H1 (cell line): Measurements from ENCODE around the gene RBMS2. TPM values are rescaled to one million over a fixed set of nuclear protein-coding genes. Genes with fewer than 3 reads are reported as not detected.

Experiments used
- CEBPB ChIP-seq: IDR thresholded peaks from 2 replicates; pipeline ENCODE4 v1.6.1; 2012; ENCODE audit warnings: low read depth, low read length
- KDM4A ChIP-seq: IDR thresholded peaks from one replicate; pipeline ENCODE4 v1.7.1; 2012; ENCODE audit warnings: low read depth, mild to moderate bottlenecking, moderate library complexity, low read length, inconsistent platforms; ENCODE audit not compliant: severe bottlenecking
- KDM5A ChIP-seq: fragments of 200-600 bp; IDR thresholded peaks from 2 replicates; pipeline ENCODE4 v1.7.1; 2012; ENCODE audit warnings: mild to moderate bottlenecking, low read length, inconsistent platforms, mixed read lengths
- RAD21 ChIP-seq, 2 experiments: IDR thresholded peaks in 1 of 2; conservative IDR thresholded peaks in 1 of 2; 2 replicates each; pipeline ENCODE4 v1.6.1; 2011; ENCODE audit warnings: low read depth in 2 of 2, low read length in 2 of 2, improper control_type of control experiment in 1 of 2, inconsistent platforms in 1 of 2, mild to moderate bottlenecking in 1 of 2, moderate library complexity in 1 of 2
- RBBP5 ChIP-seq: IDR thresholded peaks from 2 replicates; pipeline ENCODE4 v1.7.1; 2012; ENCODE audit warnings: low read depth, mild to moderate bottlenecking, inconsistent platforms, low read length, moderate library complexity, borderline replicate concordance
- polyA plus RNA-seq, 7 experiments: library from polyadenylated mRNA; depleted of rRNA in 3 of 7; stranded (reverse) in 5 of 7; unstranded in 2 of 7; fragments of >200 nt in 5 of 7; fragments of 200-250 nt in 2 of 7; gene quantifications; 1 replicate in 5 of 7; 2 replicates in 1 of 7; 4 replicates in 1 of 7; pipeline versions ENCODE4 v1.2.1 to v1.2.3, GENCODE V29; 2011 to 2013; ENCODE audit warnings: missing spikeins in 2 of 7, mixed read lengths in 2 of 7
- total RNA-seq: library from RNA; stranded (reverse); fragmentation: NEBNext Ultra II Directional; extraction: Animal tissue kit (Norgen Biotek cat#: 25700); gene quantifications from 2 replicates; pipeline ENCODE4 v1.2.1, GENCODE V29; 2021
- TF ChIP-seq, protein P1 (sequence below): fragments of 300-600 bp; sonication (generic); IDR thresholded peaks from 2 replicates; pipeline ENCODE4 v1.7.1; 2012; ENCODE audit warnings: low read length, moderate library complexity, mild to moderate bottlenecking, inconsistent platforms; ENCODE audit not compliant: insufficient replicate concordance

RBMS2 gene
- total and polyA plus RNA-seq, 2 of the 8 experiments (the other 6 are each of a cell fraction or from before 2014, with no cell fraction given), result 9.6 to 31.3 TPM

DNA sequence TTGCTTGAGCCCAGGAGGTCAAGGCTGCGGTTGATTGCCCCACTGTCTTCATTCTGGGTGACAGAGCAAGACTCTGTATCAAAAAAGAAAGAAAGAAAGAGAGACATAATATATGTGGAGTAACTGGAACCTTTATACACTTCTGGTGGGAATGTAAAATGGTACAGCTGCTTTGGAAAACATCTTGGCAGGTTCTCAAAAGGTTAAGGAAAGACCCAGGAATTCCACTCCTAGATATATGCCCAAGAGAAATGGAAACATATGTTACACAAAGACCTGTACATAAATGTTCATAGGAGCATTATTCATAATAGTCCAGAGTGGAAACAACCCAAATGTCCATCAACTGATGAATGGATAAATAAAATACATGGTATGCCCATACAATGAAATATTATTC is 7.2 kb downstream of the RBMS2 start (continued):
- TF ChIP-seq, protein P1, sequence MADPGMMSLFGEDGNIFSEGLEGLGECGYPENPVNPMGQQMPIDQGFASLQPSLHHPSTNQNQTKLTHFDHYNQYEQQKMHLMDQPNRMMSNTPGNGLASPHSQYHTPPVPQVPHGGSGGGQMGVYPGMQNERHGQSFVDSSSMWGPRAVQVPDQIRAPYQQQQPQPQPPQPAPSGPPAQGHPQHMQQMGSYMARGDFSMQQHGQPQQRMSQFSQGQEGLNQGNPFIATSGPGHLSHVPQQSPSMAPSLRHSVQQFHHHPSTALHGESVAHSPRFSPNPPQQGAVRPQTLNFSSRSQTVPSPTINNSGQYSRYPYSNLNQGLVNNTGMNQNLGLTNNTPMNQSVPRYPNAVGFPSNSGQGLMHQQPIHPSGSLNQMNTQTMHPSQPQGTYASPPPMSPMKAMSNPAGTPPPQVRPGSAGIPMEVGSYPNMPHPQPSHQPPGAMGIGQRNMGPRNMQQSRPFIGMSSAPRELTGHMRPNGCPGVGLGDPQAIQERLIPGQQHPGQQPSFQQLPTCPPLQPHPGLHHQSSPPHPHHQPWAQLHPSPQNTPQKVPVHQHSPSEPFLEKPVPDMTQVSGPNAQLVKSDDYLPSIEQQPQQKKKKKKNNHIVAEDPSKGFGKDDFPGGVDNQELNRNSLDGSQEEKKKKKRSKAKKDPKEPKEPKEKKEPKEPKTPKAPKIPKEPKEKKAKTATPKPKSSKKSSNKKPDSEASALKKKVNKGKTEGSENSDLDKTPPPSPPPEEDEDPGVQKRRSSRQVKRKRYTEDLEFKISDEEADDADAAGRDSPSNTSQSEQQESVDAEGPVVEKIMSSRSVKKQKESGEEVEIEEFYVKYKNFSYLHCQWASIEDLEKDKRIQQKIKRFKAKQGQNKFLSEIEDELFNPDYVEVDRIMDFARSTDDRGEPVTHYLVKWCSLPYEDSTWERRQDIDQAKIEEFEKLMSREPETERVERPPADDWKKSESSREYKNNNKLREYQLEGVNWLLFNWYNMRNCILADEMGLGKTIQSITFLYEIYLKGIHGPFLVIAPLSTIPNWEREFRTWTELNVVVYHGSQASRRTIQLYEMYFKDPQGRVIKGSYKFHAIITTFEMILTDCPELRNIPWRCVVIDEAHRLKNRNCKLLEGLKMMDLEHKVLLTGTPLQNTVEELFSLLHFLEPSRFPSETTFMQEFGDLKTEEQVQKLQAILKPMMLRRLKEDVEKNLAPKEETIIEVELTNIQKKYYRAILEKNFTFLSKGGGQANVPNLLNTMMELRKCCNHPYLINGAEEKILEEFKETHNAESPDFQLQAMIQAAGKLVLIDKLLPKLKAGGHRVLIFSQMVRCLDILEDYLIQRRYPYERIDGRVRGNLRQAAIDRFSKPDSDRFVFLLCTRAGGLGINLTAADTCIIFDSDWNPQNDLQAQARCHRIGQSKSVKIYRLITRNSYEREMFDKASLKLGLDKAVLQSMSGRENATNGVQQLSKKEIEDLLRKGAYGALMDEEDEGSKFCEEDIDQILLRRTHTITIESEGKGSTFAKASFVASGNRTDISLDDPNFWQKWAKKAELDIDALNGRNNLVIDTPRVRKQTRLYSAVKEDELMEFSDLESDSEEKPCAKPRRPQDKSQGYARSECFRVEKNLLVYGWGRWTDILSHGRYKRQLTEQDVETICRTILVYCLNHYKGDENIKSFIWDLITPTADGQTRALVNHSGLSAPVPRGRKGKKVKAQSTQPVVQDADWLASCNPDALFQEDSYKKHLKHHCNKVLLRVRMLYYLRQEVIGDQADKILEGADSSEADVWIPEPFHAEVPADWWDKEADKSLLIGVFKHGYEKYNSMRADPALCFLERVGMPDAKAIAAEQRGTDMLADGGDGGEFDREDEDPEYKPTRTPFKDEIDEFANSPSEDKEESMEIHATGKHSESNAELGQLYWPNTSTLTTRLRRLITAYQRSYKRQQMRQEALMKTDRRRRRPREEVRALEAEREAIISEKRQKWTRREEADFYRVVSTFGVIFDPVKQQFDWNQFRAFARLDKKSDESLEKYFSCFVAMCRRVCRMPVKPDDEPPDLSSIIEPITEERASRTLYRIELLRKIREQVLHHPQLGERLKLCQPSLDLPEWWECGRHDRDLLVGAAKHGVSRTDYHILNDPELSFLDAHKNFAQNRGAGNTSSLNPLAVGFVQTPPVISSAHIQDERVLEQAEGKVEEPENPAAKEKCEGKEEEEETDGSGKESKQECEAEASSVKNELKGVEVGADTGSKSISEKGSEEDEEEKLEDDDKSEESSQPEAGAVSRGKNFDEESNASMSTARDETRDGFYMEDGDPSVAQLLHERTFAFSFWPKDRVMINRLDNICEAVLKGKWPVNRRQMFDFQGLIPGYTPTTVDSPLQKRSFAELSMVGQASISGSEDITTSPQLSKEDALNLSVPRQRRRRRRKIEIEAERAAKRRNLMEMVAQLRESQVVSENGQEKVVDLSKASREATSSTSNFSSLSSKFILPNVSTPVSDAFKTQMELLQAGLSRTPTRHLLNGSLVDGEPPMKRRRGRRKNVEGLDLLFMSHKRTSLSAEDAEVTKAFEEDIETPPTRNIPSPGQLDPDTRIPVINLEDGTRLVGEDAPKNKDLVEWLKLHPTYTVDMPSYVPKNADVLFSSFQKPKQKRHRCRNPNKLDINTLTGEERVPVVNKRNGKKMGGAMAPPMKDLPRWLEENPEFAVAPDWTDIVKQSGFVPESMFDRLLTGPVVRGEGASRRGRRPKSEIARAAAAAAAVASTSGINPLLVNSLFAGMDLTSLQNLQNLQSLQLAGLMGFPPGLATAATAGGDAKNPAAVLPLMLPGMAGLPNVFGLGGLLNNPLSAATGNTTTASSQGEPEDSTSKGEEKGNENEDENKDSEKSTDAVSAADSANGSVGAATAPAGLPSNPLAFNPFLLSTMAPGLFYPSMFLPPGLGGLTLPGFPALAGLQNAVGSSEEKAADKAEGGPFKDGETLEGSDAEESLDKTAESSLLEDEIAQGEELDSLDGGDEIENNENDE, result no peak
- TF ChIP-seq CEBPB (no peak), RAD21 (IDR thresholded peaks at IDR 0.05 in 1 of 2, conservative IDR thresholded peaks at IDR 0.05 in 1 of 2; ENCODE audit: low read depth in 2 of 2, low read length in 2 of 2) (no peak), KDM5A (no peak), RBBP5 (no peak), KDM4A (no peak)
